ENCODE data around the gene HBD. TPM values are rescaled to one million over a fixed set of nuclear protein-coding genes. Genes with fewer than 3 reads are reported as not detected.

Gene HBD
- total RNA-seq, 1 donor from 2014 or later = not detected

- DNase-seq = no peak
- ChIA-PET CTCF (no interaction called here), POLR2A (no interaction called here)
- intact Hi-C loops (cut with micrococcal nuclease) = no loop called here
- no peaks in the 10 kb centered on the region for H3K27me3 Mint-ChIP-seq
- H3K36me3 Mint-ChIP-seq (ENCODE audit: low read depth) = no peaks in the 10 kb centered on the region
- H3K4me3 Mint-ChIP-seq = no peak overlapping the region
- no peaks in the 10 kb centered on the region for H3K9me3 Mint-ChIP-seq
- no peak for TF ChIP-seq CTCF (IDR thresholded peaks at IDR 0.05)
- no peaks in the 10 kb centered on the region for H3K4me1 Mint-ChIP-seq
- H3K27ac Mint-ChIP-seq = no peak overlapping the region
- ATAC-seq (ENCODE audit: low read depth) = no peak
These were observed 46.4 kb upstream of the HBD start for GRCh38 chr11:5280582-5281102.

- Mint-ChIP-seq H3K4me1 (no peaks in the 10 kb centered on the region), H3K27me3 (no peaks in the 10 kb centered on the region), H3K4me3 (no peak overlapping the region), H3K36me3 (ENCODE audit: low read depth) (no peaks in the 10 kb centered on the region), H3K27ac (no peak overlapping the region), H3K9me3 (no peaks in the 10 kb centered on the region)
- intact Hi-C loops (cut with micrococcal nuclease) = no loop called here
- ATAC-seq (ENCODE audit: low read depth) (no peak), DNase-seq (no peak)
- TF ChIP-seq CTCF (IDR thresholded peaks at IDR 0.05) = no peak
- POLR2A ChIA-PET = no interaction called here
- CTCF ChIA-PET = no interaction called here
These were observed 45.3 kb upstream of the HBD start for GRCh38 chr11:5279471-5280090.

GRCh38 chr11:5277807-5278382 lies 43.6 kb upstream of the HBD start:
- no peak for TF ChIP-seq CTCF (IDR thresholded peaks at IDR 0.05)
- H3K9me3 Mint-ChIP-seq = no peaks in the 10 kb centered on the region
- DNase-seq = no peak
- ATAC-seq (ENCODE audit: low read depth) = no peak
- H3K4me1 Mint-ChIP-seq = no peaks in the 10 kb centered on the region
- ChIA-PET POLR2A (no interaction called here), CTCF (no interaction called here)
- H3K4me3 Mint-ChIP-seq = no peak overlapping the region
- intact Hi-C loops (cut with micrococcal nuclease) = no loop called here
- H3K27me3 Mint-ChIP-seq = no peaks in the 10 kb centered on the region
- no peak overlapping the region for H3K27ac Mint-ChIP-seq
- H3K36me3 Mint-ChIP-seq (ENCODE audit: low read depth) = no peaks in the 10 kb centered on the region

GRCh38 chr11:5276697-5277096 lies 42.4 kb upstream of the HBD start:
- POLR2A ChIA-PET = no interaction called here
- Mint-ChIP-seq H3K27ac (no peak overlapping the region), H3K9me3 (no peaks in the 10 kb centered on the region), H3K27me3 (no peaks in the 10 kb centered on the region), H3K4me3 (no peak overlapping the region), H3K36me3 (ENCODE audit: low read depth) (no peaks in the 10 kb centered on the region), H3K4me1 (no peaks in the 10 kb centered on the region)
- no peak for DNase-seq
- intact Hi-C loops (cut with micrococcal nuclease) = no loop called here
- no peak for TF ChIP-seq CTCF (IDR thresholded peaks at IDR 0.05)
- ATAC-seq (ENCODE audit: low read depth) = no peak
- CTCF ChIA-PET = no interaction called here

- intact Hi-C loops (cut with micrococcal nuclease) = no loop called here
- Mint-ChIP-seq H3K4me1 (no peaks in the 10 kb centered on the region), H3K4me3 (no peak overlapping the region), H3K9me3 (no peaks in the 10 kb centered on the region), H3K27me3 (no peaks in the 10 kb centered on the region), H3K36me3 (ENCODE audit: low read depth) (no peaks in the 10 kb centered on the region), H3K27ac (no peak overlapping the region)
- ATAC-seq (ENCODE audit: low read depth) (no peak), DNase-seq (no peak)
- TF ChIP-seq CTCF (IDR thresholded peaks at IDR 0.05) = no peak
- ChIA-PET POLR2A (no interaction called here), CTCF (no interaction called here)
These were observed 41.3 kb upstream of the HBD start for GRCh38 chr11:5275369-5276110.

Measured in activated B cell treated with CpG ODN at 0.5 μM for 24 hours (primary cell).